Measurements from ENCODE around the gene MTFP1. TPM values are rescaled to one million over a fixed set of nuclear protein-coding genes. Genes with fewer than 3 reads are reported as not detected.
A peak's percentile ranks its signal among the peaks of the same experiment; 100 is the strongest.

Gene MTFP1
- total RNA-seq, 2 experiments from 2014 or later: 49.5 to 52.1 TPM

GRCh38 chr22:30405731-30406130 is 19.8 kb upstream of the MTFP1 start:
- peaks cover 6% of the 10 kb centered on the region for H3K36me3 Mint-ChIP-seq (ENCODE audit: low read depth)

GRCh38 chr22:30406400-30406799 is 19.2 kb upstream of the MTFP1 start:
- Mint-ChIP-seq H3K36me3 (ENCODE audit: low read depth) (peaks cover 6% of the 10 kb centered on the region), H3K9me3 (no peaks in the 10 kb centered on the region), H3K27me3 (no peaks in the 10 kb centered on the region), H3K4me1 (peaks cover 11% of the 10 kb centered on the region), H3K27ac (no peak overlapping the region), H3K4me3 (no peak overlapping the region)
- no peak for DNase-seq
- CTCF ChIA-PET: interaction anchor here (0.8 kb wide), 1 partner anchor 20 kb away, joined by 4 read pairs; no protein-coding TSS in a partner anchor
- POLR2A ChIA-PET: interaction anchor here (0.5 to 1.6 kb wide), 4 partner anchors 9 to 1043 kb away, joined by 3 to 5 read pairs (median 3); partner anchors contain the start of genes MTFP1 and SEC14L2

More at GRCh38 chr22:30405731-30406130, 19.8 kb upstream of the MTFP1 start:
- Mint-ChIP-seq H3K27me3 (no peaks in the 10 kb centered on the region), H3K4me3 (no peak overlapping the region), H3K27ac (no peak overlapping the region), H3K9me3 (no peaks in the 10 kb centered on the region), H3K4me1 (peaks cover 11% of the 10 kb centered on the region)
- ChIA-PET POLR2A (interaction anchor here (0.5 to 1.6 kb wide), 6 partner anchors 9 to 1043 kb away, joined by 3 to 5 read pairs (median 3); partner anchors contain the start of genes MTFP1 and SEC14L2), CTCF (interaction anchor here (0.8 to 1.2 kb wide), 2 partner anchors 18 to 118 kb away, joined by 3 read pairs; no protein-coding TSS in a partner anchor)
- no peak for DNase-seq

- CTCF ChIA-PET: no interaction called here
- no peaks in the 10 kb centered on the region for H3K27me3 Mint-ChIP-seq
- H3K9me3 Mint-ChIP-seq: no peaks in the 10 kb centered on the region
- H3K4me3 Mint-ChIP-seq: no peak overlapping the region
- DNase-seq: no peak
- POLR2A ChIA-PET: no interaction called here
- peaks cover 13% of the 10 kb centered on the region for H3K4me1 Mint-ChIP-seq
- peaks cover 16% of the 10 kb centered on the region for H3K36me3 Mint-ChIP-seq (ENCODE audit: low read depth)
- H3K27ac Mint-ChIP-seq: no peak overlapping the region
Observed at GRCh38 chr22:30408388-30409102, 17.0 kb upstream of the MTFP1 start.

DNA sequence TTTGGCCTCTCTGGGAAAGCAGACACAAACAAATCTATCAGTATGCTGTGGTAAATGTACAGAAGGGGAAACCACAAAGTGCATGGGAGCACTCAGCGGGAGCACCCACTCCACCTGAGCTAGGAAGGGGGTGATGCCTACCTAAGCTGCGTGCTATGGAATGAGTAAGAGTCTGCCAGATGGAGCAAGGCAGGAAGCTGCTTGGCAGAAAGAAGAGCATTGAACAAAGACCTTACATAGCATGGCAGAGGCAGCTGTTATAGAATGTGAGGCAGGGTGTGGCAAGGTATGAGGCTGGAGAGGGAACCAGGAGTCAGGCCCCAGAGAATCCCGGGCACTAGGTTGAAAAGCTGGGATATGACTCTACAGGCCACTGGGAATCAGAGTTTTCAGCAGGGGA is 13.8 kb upstream of the MTFP1 start:
- H3K27ac Mint-ChIP-seq: no peak overlapping the region
- POLR2A ChIA-PET: interaction anchor here (1.2 to 6.0 kb wide), 3 partner anchors 12 to 18 kb away, joined by 3 to 53 read pairs (median 6); partner anchors contain the start of genes MTFP1 and SEC14L2

GRCh38 chr22:30413001-30413400 is 12.6 kb upstream of the MTFP1 start:
- H3K27ac Mint-ChIP-seq: no peak overlapping the region
- no peak for DNase-seq
- no peak overlapping the region for H3K4me3 Mint-ChIP-seq
- H3K9me3 Mint-ChIP-seq: no peaks in the 10 kb centered on the region
- CTCF ChIA-PET: interaction anchor here (1.0 to 2.9 kb wide), 5 partner anchors 9 to 25 kb away, joined by 4 to 11 read pairs (median 5); partner anchors contain the start of gene RNF215
- H3K36me3 Mint-ChIP-seq (ENCODE audit: low read depth): peaks cover 34% of the 10 kb centered on the region
- no peaks in the 10 kb centered on the region for H3K27me3 Mint-ChIP-seq
- H3K4me1 Mint-ChIP-seq: peaks cover 21% of the 10 kb centered on the region
- POLR2A ChIA-PET: interaction anchor here (1.3 to 6.0 kb wide), 2 partner anchors 11 to 14 kb away, joined by 3 to 53 read pairs; partner anchors contain the start of gene MTFP1

More for the DNA sequence above, 13.8 kb upstream of the MTFP1 start:
- Mint-ChIP-seq H3K27me3 (no peaks in the 10 kb centered on the region), H3K36me3 (ENCODE audit: low read depth) (peaks cover 30% of the 10 kb centered on the region), H3K4me1 (peaks cover 21% of the 10 kb centered on the region), H3K4me3 (no peak overlapping the region), H3K9me3 (no peaks in the 10 kb centered on the region)
- DNase-seq: no peak
- CTCF ChIA-PET: interaction anchor here (0.8 to 2.9 kb wide), 6 partner anchors 11 to 124 kb away, joined by 3 to 11 read pairs (median 5); partner anchors contain the start of gene RNF215

- ChIA-PET CTCF (interaction anchor here (1.1 to 2.9 kb wide), 4 partner anchors 10 to 26 kb away, joined by 3 to 11 read pairs (median 6); partner anchors contain the start of gene RNF215), POLR2A (interaction anchor here (1.3 to 6.0 kb wide), 2 partner anchors 10 to 13 kb away, joined by 3 to 53 read pairs; partner anchors contain the start of gene MTFP1)
- H3K27ac Mint-ChIP-seq: no peak overlapping the region
- H3K36me3 Mint-ChIP-seq (ENCODE audit: low read depth): peaks cover 38% of the 10 kb centered on the region
- no peaks in the 10 kb centered on the region for H3K27me3 Mint-ChIP-seq
- no peak for DNase-seq
- H3K4me1 Mint-ChIP-seq: peaks cover 14% of the 10 kb centered on the region
- no peaks in the 10 kb centered on the region for H3K9me3 Mint-ChIP-seq
- H3K4me3 Mint-ChIP-seq: no peak overlapping the region
Observed at GRCh38 chr22:30413745-30414524, 11.6 kb upstream of the MTFP1 start.

- DNase-seq: no peak
- Mint-ChIP-seq H3K9me3 (no peaks in the 10 kb centered on the region), H3K4me3 (no peak overlapping the region), H3K27me3 (no peaks in the 10 kb centered on the region), H3K4me1 (peaks cover 10% of the 10 kb centered on the region), H3K27ac (no peak overlapping the region), H3K36me3 (ENCODE audit: low read depth) (peaks cover 38% of the 10 kb centered on the region)
- ChIA-PET CTCF (interaction anchor here (0.8 to 2.9 kb wide), 3 partner anchors 9 to 71 kb away, joined by 3 to 11 read pairs (median 3); partner anchors contain the start of gene RNF215), POLR2A (interaction anchor here (0.7 to 6.0 kb wide), 2 partner anchors 9 to 40 kb away, joined by 3 to 53 read pairs; partner anchors contain the start of gene MTFP1)
Observed at GRCh38 chr22:30414525-30415047, 11.0 kb upstream of the MTFP1 start.

- Mint-ChIP-seq H3K4me1 (peaks cover 21% of the 10 kb centered on the region), H3K9me3 (no peaks in the 10 kb centered on the region), H3K27me3 (no peaks in the 10 kb centered on the region), H3K36me3 (ENCODE audit: low read depth) (peaks cover 48% of the 10 kb centered on the region), H3K27ac (no peak overlapping the region), H3K4me3 (no peak overlapping the region)
- no peak for DNase-seq
- ChIA-PET POLR2A (no interaction called here), CTCF (no interaction called here)
Observed at GRCh38 chr22:30416403-30416802, 9.2 kb upstream of the MTFP1 start.

DNA sequence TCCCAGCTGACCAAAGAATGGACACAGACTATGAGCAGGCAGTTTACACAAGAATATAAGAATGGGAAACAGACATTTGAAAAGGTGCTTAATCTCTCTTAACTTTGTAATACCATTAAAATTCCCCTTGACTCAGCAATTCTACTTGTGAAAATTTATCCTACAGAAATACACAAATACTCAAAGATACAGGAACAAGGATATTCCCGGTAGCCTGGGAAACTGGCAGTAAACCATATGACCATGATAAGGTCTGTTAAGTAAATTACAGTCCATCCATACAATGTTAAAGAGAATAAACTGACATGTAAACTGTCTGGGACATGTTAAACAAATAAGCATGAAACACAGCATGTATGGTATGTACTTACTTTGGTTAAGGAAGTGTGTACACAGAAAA is 8.7 kb upstream of the MTFP1 start:
- ChIA-PET POLR2A (no interaction called here), CTCF (interaction anchor here (1.7 kb wide), 1 partner anchor 25 kb away, joined by 3 read pairs; no protein-coding TSS in a partner anchor)
- Mint-ChIP-seq H3K27me3 (no peaks in the 10 kb centered on the region), H3K36me3 (ENCODE audit: low read depth) (peaks cover 46% of the 10 kb centered on the region), H3K9me3 (no peaks in the 10 kb centered on the region), H3K4me3 (no peak overlapping the region), H3K4me1 (peaks cover 26% of the 10 kb centered on the region), H3K27ac (no peak overlapping the region)
- no peak for DNase-seq

- DNase-seq: no peak
- Mint-ChIP-seq H3K36me3 (ENCODE audit: low read depth) (peaks cover 40% of the 10 kb centered on the region), H3K4me1 (peaks cover 36% of the 10 kb centered on the region), H3K9me3 (no peaks in the 10 kb centered on the region), H3K4me3 (no peak overlapping the region), H3K27me3 (no peaks in the 10 kb centered on the region), H3K27ac (peak overlapping the region; percentile 7)
- CTCF ChIA-PET: interaction anchor here (5.0 to 6.9 kb wide), 2 partner anchors 29 to 132 kb away, joined by 33 to 100 read pairs; partner anchors contain the start of genes CASTOR1 and RNF215
- POLR2A ChIA-PET: interaction anchor here (1.0 to 8.0 kb wide), 3 partner anchors 15 to 26 kb away, joined by 3 to 115 read pairs (median 3); partner anchors contain the start of gene SEC14L2
Observed at GRCh38 chr22:30420347-30421125, 5.0 kb upstream of the MTFP1 start.

DNA sequence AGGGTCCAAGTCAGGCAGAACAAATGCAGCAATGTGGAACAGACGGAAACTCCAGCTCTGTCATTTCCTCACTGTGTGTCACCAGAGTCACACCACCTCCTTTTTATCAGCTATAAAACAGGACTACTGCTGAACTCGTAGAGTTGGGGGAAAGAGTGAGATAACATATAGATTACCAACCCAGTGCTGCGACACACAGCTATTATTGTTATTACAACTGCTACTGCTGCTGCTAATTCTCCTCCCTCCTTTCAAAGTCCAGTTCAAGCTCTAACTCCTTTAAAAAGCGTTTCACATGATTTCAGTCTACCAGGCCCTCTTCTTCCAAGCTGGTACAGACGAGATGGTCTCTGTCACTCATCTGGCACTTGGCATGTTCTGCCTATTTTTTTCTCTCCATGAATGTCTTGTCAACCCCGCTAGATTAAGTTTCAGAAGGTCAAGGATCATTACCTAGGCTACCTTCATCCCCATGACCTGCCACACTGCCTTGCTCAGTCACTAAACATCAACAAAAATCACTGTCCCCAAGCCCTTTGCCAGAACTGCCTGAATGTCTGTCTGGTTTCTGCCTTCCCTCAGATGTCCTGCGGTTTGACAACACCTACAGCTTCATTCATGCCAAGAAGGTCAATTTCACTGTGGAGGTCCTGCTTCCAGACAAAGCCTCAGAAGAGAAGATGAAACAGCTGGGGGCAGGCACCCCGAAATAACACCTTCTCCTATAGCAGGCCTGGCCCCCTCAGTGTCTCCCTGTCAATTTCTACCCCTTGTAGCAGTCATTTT is 3.7 kb upstream of the MTFP1 start:
- CTCF ChIA-PET: interaction anchor here (0.6 to 6.9 kb wide), 7 partner anchors 10 to 133 kb away, joined by 3 to 100 read pairs (median 10); partner anchors contain the start of genes CASTOR1 and RNF215
- H3K4me1 Mint-ChIP-seq: peaks cover 46% of the 10 kb centered on the region
- POLR2A ChIA-PET: interaction anchor here (0.6 to 8.0 kb wide), 10 partner anchors 10 to 170 kb away, joined by 3 to 115 read pairs (median 16); partner anchors contain the start of genes CASTOR1, CCDC157, PES1 and SEC14L2

More for the DNA sequence above, 3.7 kb upstream of the MTFP1 start:
- no peaks in the 10 kb centered on the region for H3K9me3 Mint-ChIP-seq
- H3K27me3 Mint-ChIP-seq: no peaks in the 10 kb centered on the region
- peaks cover 33% of the 10 kb centered on the region for H3K36me3 Mint-ChIP-seq (ENCODE audit: low read depth)
- no peak for DNase-seq
- peak overlapping the region; percentile 94 for H3K4me3 Mint-ChIP-seq
- peak overlapping the region; percentile 94 for H3K27ac Mint-ChIP-seq
